ENCODE data around the gene DCLK3. TPM values are rescaled to one million over a fixed set of nuclear protein-coding genes. Genes with fewer than 3 reads are reported as not detected.

Gene DCLK3
- total RNA-seq, 1 experiment from 2014 or later, result 1.4 TPM

- Histone ChIP-seq H3K79me2 (ENCODE audit: insufficient read depth, low read length) (no peaks in the 10 kb centered on the region), H3K4me2 (ENCODE audit: insufficient read depth, insufficient read length, low read length) (no peak overlapping the region), H2BK20ac (ENCODE audit: low read depth, low read length, poor library complexity, severe bottlenecking) (no peak overlapping the region), H3K9ac (ENCODE audit: extremely low read depth, insufficient read length, low read length) (no peak overlapping the region), H2BK15ac (ENCODE audit: low read depth, low read length) (no peak overlapping the region), H2BK12ac (ENCODE audit: insufficient read length, low read depth, low read length) (no peak overlapping the region), H3K27ac (ENCODE audit: insufficient read length, low read depth, low read length) (no peak overlapping the region), H2AK5ac (ENCODE audit: insufficient read length, low read length) (no peak overlapping the region), H3K27me3 (ENCODE audit: insufficient read depth, low read length) (no peaks in the 10 kb centered on the region), H3K4me1 (ENCODE audit: insufficient read depth, low read length) (no peaks in the 10 kb centered on the region), H3K23ac (ENCODE audit: insufficient read length, low read depth, low read length) (no peak overlapping the region), H3K56ac (ENCODE audit: insufficient read length, low read depth, low read length) (no peak overlapping the region), H3K14ac (ENCODE audit: insufficient read depth, low read length) (no peak overlapping the region), H4K5ac (ENCODE audit: insufficient read length, low read depth, low read length) (no peak overlapping the region), H3K18ac (ENCODE audit: insufficient read length, low read depth, low read length) (no peak overlapping the region), H3K23me2 (ENCODE audit: insufficient read length, low read depth, low read length, poor library complexity, severe bottlenecking) (no peaks in the 10 kb centered on the region), H4K20me1 (ENCODE audit: control insufficient read depth, insufficient read depth, insufficient read length) (no peaks in the 10 kb centered on the region), H3T11ph (ENCODE audit: low read length) (no peak overlapping the region), H3K9me3 (ENCODE audit: control insufficient read depth, low read depth, low read length) (no peaks in the 10 kb centered on the region), H2BK5ac (ENCODE audit: insufficient read length, low read length) (no peak overlapping the region), H4K91ac (ENCODE audit: insufficient read length, low read depth, low read length) (no peak overlapping the region), H2AFZ (ENCODE audit: low read length) (no peak overlapping the region), H3K4ac (ENCODE audit: low read depth, low read length) (no peak overlapping the region), H4K8ac (replicated peaks; ENCODE audit: insufficient read length, low read depth, low read length) (no peak overlapping the region), H3K79me1 (ENCODE audit: insufficient read depth, low read depth, low read length, poor library complexity, severe bottlenecking) (no peaks in the 10 kb centered on the region), H2BK120ac (ENCODE audit: low read depth, low read length, poor library complexity, severe bottlenecking) (no peak overlapping the region)
- H3K27me3 Mint-ChIP-seq (ENCODE audit: low read depth), result no peaks in the 10 kb centered on the region; the same call in none of the 2 replicates
- no peak for TF ChIP-seq CTCF (conservative IDR thresholded peaks at IDR 0.05)
- H3K4me3 Mint-ChIP-seq, result no peak overlapping the region
- no peak overlapping the region for H3K27ac Mint-ChIP-seq
- H3K4me1 Mint-ChIP-seq, result peaks cover 2 to 4% of the 10 kb centered on the region in 2 experiments; a peak in 1 of 4 replicates
- DNase-seq, result no peak
- no peaks in the 10 kb centered on the region for H3K9me3 Mint-ChIP-seq
- WGBS (ENCODE audit: extremely low coverage, insufficient read length, low lambda C conversion rate), result no CpG with 5 or more reads among the region's 4 CpGs
- H3K36me3 Mint-ChIP-seq (ENCODE audit: insufficient read depth in 1 of 3, low read depth in 3 of 3), result no peaks in the 10 kb centered on the region
Observed at GRCh38 chr3:36709281-36709680, 55.1 kb downstream of the DCLK3 start.

All from H9 (cell line).